DOHH2 (cell line): Measurements from ENCODE around the gene KCTD13.

Source experiments
- H3F3A ChIP-seq: fragments of 200-600 bp; sonication (generic), shearing (Covaris generic); 2 replicates; pipeline ENCODE4 v1.6.0; 2016; ENCODE audit warnings: antibody characterized with exemption, mild to moderate bottlenecking; ENCODE audit not compliant: control insufficient read depth, insufficient read depth
- H3K27ac ChIP-seq: fragments of 200-600 bp; sonication (generic); 2 replicates; pipeline ENCODE4 v1.5.1; 2014; ENCODE audit warnings: low read depth, mild to moderate bottlenecking, low read length, moderate library complexity
- H3K27me3 ChIP-seq: fragments of 200-600 bp; sonication (generic); 2 replicates; pipeline ENCODE4 v1.6.1; 2014; ENCODE audit warnings: mild to moderate bottlenecking, low read length, mixed read lengths; ENCODE audit not compliant: control insufficient read depth
- H3K36me3 ChIP-seq: fragments of 200-600 bp; sonication (generic); 2 replicates; pipeline ENCODE4 v1.6.1; 2014; ENCODE audit warnings: mild to moderate bottlenecking, low read length, moderate library complexity, mixed read lengths; ENCODE audit not compliant: control insufficient read depth
- H3K4me1 ChIP-seq: fragments of 200-600 bp; sonication (generic); 2 replicates; pipeline ENCODE4 v1.6.1; 2014; ENCODE audit warnings: mild to moderate bottlenecking, low read length, mixed read lengths; ENCODE audit not compliant: control insufficient read depth
- H3K4me2 ChIP-seq: fragments of 200-600 bp; sonication (generic); 2 replicates; pipeline ENCODE4 v1.6.0; 2014; ENCODE audit warnings: mild to moderate bottlenecking, low read length, moderate library complexity
- H3K4me3 ChIP-seq: fragments of 200-600 bp; sonication (generic); 2 replicates; pipeline ENCODE4 v1.5.1; 2014; ENCODE audit warnings: mild to moderate bottlenecking, low read length, mixed read lengths
- H3K79me2 ChIP-seq: fragments of 200-600 bp; sonication (generic); 2 replicates; pipeline ENCODE4 v1.6.1; 2014; ENCODE audit warnings: mild to moderate bottlenecking, low read length, mixed read lengths; ENCODE audit not compliant: control insufficient read depth
- H3K9me2 ChIP-seq: fragments of 200-600 bp; sonication (generic); replicated peaks from 2 replicates; pipeline ENCODE4 v1.6.1; 2014; ENCODE audit warnings: mild to moderate bottlenecking, low read length, mixed read lengths; ENCODE audit not compliant: control insufficient read depth
- H3K9me3 ChIP-seq: fragments of 200-600 bp; sonication (generic); 2 replicates; pipeline ENCODE4 v1.6.1; 2014; ENCODE audit warnings: antibody characterized with exemption, low read length, mixed read lengths; ENCODE audit not compliant: control insufficient read depth, insufficient read depth
- H4K20me1 ChIP-seq: fragments of 200-600 bp; sonication (generic); 2 replicates; pipeline ENCODE4 v1.6.0; 2014; ENCODE audit warnings: low read depth, mild to moderate bottlenecking, antibody characterized with exemption, low read length, moderate library complexity; ENCODE audit not compliant: control insufficient read depth, insufficient read depth
- EZH2phosphoT487 ChIP-seq: fragments of 200-600 bp; sonication (generic); IDR thresholded peaks from 2 replicates; pipeline ENCODE4 v1.6.1; 2017; ENCODE audit warnings: borderline replicate concordance, mild to moderate bottlenecking, antibody characterized with exemption, low read length, moderate library complexity, mixed read lengths
- TF ChIP-seq, protein P1 (sequence below): fragments of 200-600 bp; sonication (generic); IDR thresholded peaks from one replicate; pipeline ENCODE4 v1.5.1; 2014; ENCODE audit warnings: antibody characterized with exemption, mild to moderate bottlenecking, low read depth, low read length; ENCODE audit not compliant: poor library complexity, severe bottlenecking

Gene KCTD13

DNA sequence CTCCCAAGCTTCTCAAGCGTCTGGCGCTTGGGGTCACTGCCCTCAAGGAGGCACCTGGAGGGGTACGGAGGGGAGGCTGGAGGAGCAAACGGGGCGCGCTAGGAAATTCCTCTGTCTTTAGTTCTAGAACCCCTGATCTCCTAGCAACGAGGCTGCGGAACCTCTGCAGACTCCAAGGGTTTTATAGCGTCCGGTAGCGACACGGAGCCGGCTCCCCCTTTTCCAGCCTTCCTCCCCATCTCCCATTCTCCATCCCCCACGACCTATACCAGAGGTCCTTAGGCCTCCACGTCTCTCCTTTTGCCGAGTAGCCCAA is 62.4 kb downstream of the KCTD13 start:
- no peak overlapping the region for H3K27ac ChIP-seq
- TF ChIP-seq, protein P1, sequence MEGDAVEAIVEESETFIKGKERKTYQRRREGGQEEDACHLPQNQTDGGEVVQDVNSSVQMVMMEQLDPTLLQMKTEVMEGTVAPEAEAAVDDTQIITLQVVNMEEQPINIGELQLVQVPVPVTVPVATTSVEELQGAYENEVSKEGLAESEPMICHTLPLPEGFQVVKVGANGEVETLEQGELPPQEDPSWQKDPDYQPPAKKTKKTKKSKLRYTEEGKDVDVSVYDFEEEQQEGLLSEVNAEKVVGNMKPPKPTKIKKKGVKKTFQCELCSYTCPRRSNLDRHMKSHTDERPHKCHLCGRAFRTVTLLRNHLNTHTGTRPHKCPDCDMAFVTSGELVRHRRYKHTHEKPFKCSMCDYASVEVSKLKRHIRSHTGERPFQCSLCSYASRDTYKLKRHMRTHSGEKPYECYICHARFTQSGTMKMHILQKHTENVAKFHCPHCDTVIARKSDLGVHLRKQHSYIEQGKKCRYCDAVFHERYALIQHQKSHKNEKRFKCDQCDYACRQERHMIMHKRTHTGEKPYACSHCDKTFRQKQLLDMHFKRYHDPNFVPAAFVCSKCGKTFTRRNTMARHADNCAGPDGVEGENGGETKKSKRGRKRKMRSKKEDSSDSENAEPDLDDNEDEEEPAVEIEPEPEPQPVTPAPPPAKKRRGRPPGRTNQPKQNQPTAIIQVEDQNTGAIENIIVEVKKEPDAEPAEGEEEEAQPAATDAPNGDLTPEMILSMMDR, result no peak
- no peak for TF ChIP-seq EZH2phosphoT487

GRCh38 chr16:29862884-29863668 is 63.0 kb downstream of the KCTD13 start, which contains the start of gene CDIPT:
Gene CDIPT (minus strand): TSS chr16:29863226. CDS start chr16:29862857, 369 bp downstream.
- Histone ChIP-seq H3K79me2 (peaks cover 21% of the 10 kb centered on the region), H3K36me3 (peaks cover 23% of the 10 kb centered on the region), H3K27me3 (peaks cover 5% of the 10 kb centered on the region; the same call in 1 of the 2 replicates), H3K9me3 (no peaks in the 10 kb centered on the region), H3K4me1 (peaks cover 9% of the 10 kb centered on the region), H3F3A (no peaks in the 10 kb centered on the region), H3K9me2 (no peaks in the 10 kb centered on the region), H3K4me3 (peak within 1 kb of the TSS; percentile 87), H4K20me1 (no peaks in the 10 kb centered on the region), H3K4me2 (peak within 1 kb of the TSS; percentile 83), H3K27ac (peak within 1 kb of the TSS; percentile 69)
- TF ChIP-seq, protein P1, result peak; percentile 78
- no peak for TF ChIP-seq EZH2phosphoT487

More for the DNA sequence above, 62.4 kb downstream of the KCTD13 start:
- Histone ChIP-seq H3K27me3 (peaks cover 5% of the 10 kb centered on the region; the same call in 1 of the 2 replicates), H3K4me1 (peaks cover 9% of the 10 kb centered on the region), H3K79me2 (peaks cover 21% of the 10 kb centered on the region), H4K20me1 (no peaks in the 10 kb centered on the region), H3F3A (no peaks in the 10 kb centered on the region), H3K36me3 (peaks cover 19% of the 10 kb centered on the region), H3K9me3 (no peaks in the 10 kb centered on the region), H3K4me3 (peak overlapping the region; percentile 41), H3K4me2 (peak overlapping the region; percentile 83), H3K9me2 (no peaks in the 10 kb centered on the region)

DNA sequence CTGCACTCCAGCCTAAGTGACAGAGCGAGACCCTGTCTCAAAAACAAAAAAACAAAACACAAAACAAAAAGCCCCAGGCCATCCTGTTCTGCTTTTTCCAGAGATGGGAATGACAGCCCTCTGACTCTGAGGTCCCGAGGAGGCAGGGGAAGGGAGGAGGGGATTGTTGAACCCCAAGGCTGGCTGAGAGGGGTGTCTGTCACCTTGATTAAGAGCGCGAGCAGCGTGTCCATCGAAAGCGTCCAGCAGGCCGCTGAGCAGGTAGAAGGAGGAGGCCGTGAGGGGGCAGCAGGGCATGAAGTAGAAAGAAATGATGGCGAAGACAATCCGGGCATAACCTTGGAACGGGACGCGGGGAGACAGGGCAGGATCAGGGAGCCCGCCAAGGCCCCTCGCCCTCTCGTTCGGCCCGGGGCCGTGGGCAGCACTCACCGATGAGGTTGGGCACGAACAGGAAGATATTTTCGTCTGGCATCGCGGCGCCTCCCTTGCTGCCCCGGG is 63.6 kb downstream of the KCTD13 start:
- H3K4me1 ChIP-seq, result peaks cover 9% of the 10 kb centered on the region
- no peak for TF ChIP-seq EZH2phosphoT487
- TF ChIP-seq, protein P1, result peak; percentile 10
- H3K27ac ChIP-seq, result no peak overlapping the region

More for the DNA sequence above, 63.6 kb downstream of the KCTD13 start:
- H3K9me2 ChIP-seq, result no peaks in the 10 kb centered on the region
- H3K4me3 ChIP-seq, result peak overlapping the region; percentile 87
- no peaks in the 10 kb centered on the region for H3F3A ChIP-seq
- no peaks in the 10 kb centered on the region for H4K20me1 ChIP-seq
- H3K27me3 ChIP-seq, result peaks cover under 1% of the 10 kb centered on the region; the same call in 1 of the 2 replicates
- H3K36me3 ChIP-seq, result peaks cover 23% of the 10 kb centered on the region
- H3K4me2 ChIP-seq, result peak overlapping the region; percentile 83
- H3K79me2 ChIP-seq, result peaks cover 21% of the 10 kb centered on the region
- H3K9me3 ChIP-seq, result no peaks in the 10 kb centered on the region
